NT2/D1 (cell line): Measurements from ENCODE around the gene WDFY3.
A peak's percentile ranks its signal among the peaks of the same experiment; 100 is the strongest.

Experiments
- DNase-seq: peaks from one replicate; pipeline ENCODE4 v3.0.0-alpha.2; 2011; ENCODE audit warnings: low read depth, low spot score
- H3K27me3 ChIP-seq: 2 replicates; pipeline ENCODE4 v1.6.0; 2011; ENCODE audit warnings: mild to moderate bottlenecking; ENCODE audit not compliant: insufficient read length, insufficient read depth
- H3K36me3 ChIP-seq: 2 replicates; pipeline ENCODE4 v1.6.1; 2011; ENCODE audit warnings: mild to moderate bottlenecking, low read length, mixed read lengths; ENCODE audit not compliant: insufficient read depth, insufficient read length
- H3K4me1 ChIP-seq: 2 replicates; pipeline ENCODE4 v1.5.1; 2011; ENCODE audit not compliant: insufficient read depth, insufficient read length
- H3K4me3 ChIP-seq: 2 replicates; pipeline ENCODE4 v1.5.1; 2011; ENCODE audit warnings: low read depth; ENCODE audit not compliant: insufficient read length
- H3K9ac ChIP-seq: 2 replicates; pipeline ENCODE4 v1.6.0; 2011; ENCODE audit warnings: low read depth; ENCODE audit not compliant: insufficient read length
- H3K9me3 ChIP-seq: 2 replicates; pipeline ENCODE4 v1.5.1; 2011; ENCODE audit warnings: mild to moderate bottlenecking, low read length; ENCODE audit not compliant: insufficient read depth
- SUZ12 ChIP-seq: IDR thresholded peaks from 2 replicates; pipeline ENCODE4 v1.6.1; 2011; ENCODE audit not compliant: insufficient read length, insufficient read depth; ENCODE audit errors: extremely low read depth
- YY1 ChIP-seq: IDR thresholded peaks from 2 replicates; pipeline ENCODE4 v1.6.1; 2011; ENCODE audit not compliant: insufficient read length, insufficient read depth
- ZNF274 ChIP-seq: IDR thresholded peaks from 2 replicates; pipeline ENCODE4 v1.6.1; 2011; ENCODE audit warnings: mild to moderate bottlenecking, low read depth, low read length

WDFY3 gene

GRCh38 chr4:84973856-84974255 is 7.4 kb upstream of the WDFY3 start:
- TF ChIP-seq SUZ12 (no peak), YY1 (no peak), ZNF274 (no peak)
- no peak for DNase-seq
- Histone ChIP-seq H3K36me3 (no peaks in the 10 kb centered on the region), H3K4me3 (no peak overlapping the region), H3K9me3 (no peaks in the 10 kb centered on the region), H3K4me1 (no peaks in the 10 kb centered on the region), H3K9ac (no peak overlapping the region), H3K27me3 (no peaks in the 10 kb centered on the region)

GRCh38 chr4:84971319-84971932 is 4.9 kb upstream of the WDFY3 start:
- Histone ChIP-seq H3K9ac (no peak overlapping the region), H3K27me3 (no peaks in the 10 kb centered on the region), H3K4me1 (no peaks in the 10 kb centered on the region), H3K9me3 (no peaks in the 10 kb centered on the region), H3K4me3 (no peak overlapping the region), H3K36me3 (no peaks in the 10 kb centered on the region)
- DNase-seq: no peak
- TF ChIP-seq SUZ12 (no peak), YY1 (no peak), ZNF274 (no peak)

DNA sequence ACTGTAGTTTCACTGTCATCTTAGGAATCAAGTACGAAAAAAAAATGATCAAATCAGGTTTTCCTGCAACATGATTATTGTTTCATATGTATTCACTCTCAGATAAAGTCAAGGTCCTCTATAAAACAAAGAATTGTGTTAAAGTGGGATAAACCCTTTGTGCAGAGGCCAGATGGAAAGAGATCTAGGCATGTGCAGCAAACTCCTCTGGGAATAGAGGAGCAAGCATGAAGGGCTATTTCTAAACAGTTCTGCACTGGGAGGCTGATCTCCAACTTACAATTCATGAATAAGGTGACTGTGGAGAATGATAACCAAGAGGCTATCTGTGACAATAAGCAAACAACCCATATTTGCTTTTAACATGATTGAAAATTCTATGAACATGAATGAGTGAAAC is 2.4 kb upstream of the WDFY3 start:
- no peak overlapping the region for H3K9ac ChIP-seq
- no peak for DNase-seq
- no peaks in the 10 kb centered on the region for H3K9me3 ChIP-seq
- no peak overlapping the region for H3K4me3 ChIP-seq
- H3K36me3 ChIP-seq: peaks cover 2% of the 10 kb centered on the region
- no peaks in the 10 kb centered on the region for H3K4me1 ChIP-seq
- H3K27me3 ChIP-seq: no peaks in the 10 kb centered on the region
- TF ChIP-seq SUZ12 (no peak), YY1 (no peak), ZNF274 (no peak)

- peaks cover 3% of the 10 kb centered on the region for H3K36me3 ChIP-seq
- H3K9me3 ChIP-seq: no peaks in the 10 kb centered on the region
- no peaks in the 10 kb centered on the region for H3K27me3 ChIP-seq
- H3K4me1 ChIP-seq: no peaks in the 10 kb centered on the region
- DNase-seq: no peak
- TF ChIP-seq SUZ12 (no peak), YY1 (no peak), ZNF274 (no peak)
- H3K9ac ChIP-seq: peak overlapping the region; percentile 86
- H3K4me3 ChIP-seq: peak overlapping the region; percentile 64
These were observed 777 bp upstream of the WDFY3 start for GRCh38 chr4:84967243-84967690.

GRCh38 chr4:84965553-84966381 is 723 bp downstream of the WDFY3 start:
- peak; percentile 11 for DNase-seq
- Histone ChIP-seq H3K4me3 (peak overlapping the region; percentile 64), H3K4me1 (no peaks in the 10 kb centered on the region), H3K9ac (peak overlapping the region; percentile 86), H3K9me3 (no peaks in the 10 kb centered on the region), H3K36me3 (peaks cover 3% of the 10 kb centered on the region), H3K27me3 (no peaks in the 10 kb centered on the region)
- TF ChIP-seq SUZ12: no peak

DNA sequence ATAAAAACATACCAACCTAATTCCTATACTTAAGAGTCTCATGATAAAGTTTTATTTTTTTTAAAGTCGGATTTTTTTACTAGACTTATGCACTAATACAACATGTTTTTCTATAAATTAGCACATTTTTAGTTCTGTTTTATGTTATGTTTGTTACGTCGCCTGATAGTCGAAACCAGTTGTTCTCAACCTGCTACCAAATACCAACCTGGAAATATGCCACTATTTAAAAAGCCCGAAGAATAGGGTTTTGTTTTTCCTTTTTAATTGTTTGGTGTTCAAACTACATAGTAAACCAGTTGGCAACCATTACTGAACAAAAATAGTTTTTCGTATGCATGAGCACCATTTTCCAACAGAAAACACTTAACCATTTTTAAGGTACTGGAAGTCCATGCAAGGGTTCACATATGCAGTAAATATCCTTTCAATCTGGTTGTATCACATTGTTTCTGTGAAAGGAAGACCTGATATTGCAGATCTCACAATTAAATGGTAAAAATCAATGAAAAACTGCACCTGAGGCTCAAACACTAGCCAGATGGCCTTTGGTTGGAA is 1.4 kb downstream of the WDFY3 start:
- Histone ChIP-seq H3K27me3 (no peaks in the 10 kb centered on the region), H3K4me1 (no peaks in the 10 kb centered on the region), H3K4me3 (peak overlapping the region; percentile 64), H3K36me3 (peaks cover 3% of the 10 kb centered on the region), H3K9ac (peak overlapping the region; percentile 86), H3K9me3 (no peaks in the 10 kb centered on the region)
- no peak for DNase-seq
- TF ChIP-seq SUZ12 (no peak), YY1 (no peak), ZNF274 (no peak)

DNA sequence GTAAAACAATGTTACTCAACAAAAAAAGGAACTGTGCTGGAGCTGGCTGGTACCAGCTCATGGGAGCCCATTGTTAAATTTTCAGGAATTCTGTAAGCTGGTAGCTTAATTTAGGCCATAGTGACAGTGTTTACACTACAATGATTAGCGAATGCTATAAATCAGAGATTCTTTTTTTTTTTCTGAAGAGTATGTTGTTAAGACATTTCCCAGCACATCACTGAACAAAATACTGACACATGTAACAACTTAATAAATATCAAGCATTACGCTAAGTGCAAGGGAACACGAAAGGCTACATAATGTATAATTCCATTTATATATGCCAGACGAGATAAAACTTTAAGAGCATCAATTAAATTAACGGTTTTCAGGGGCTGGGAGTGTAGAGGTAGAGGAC is 4.4 kb downstream of the WDFY3 start:
- no peaks in the 10 kb centered on the region for H3K27me3 ChIP-seq
- no peaks in the 10 kb centered on the region for H3K4me1 ChIP-seq
- H3K9ac ChIP-seq: no peak overlapping the region
- H3K4me3 ChIP-seq: no peak overlapping the region
- H3K9me3 ChIP-seq: no peaks in the 10 kb centered on the region
- H3K36me3 ChIP-seq: peaks cover 3% of the 10 kb centered on the region
- DNase-seq: no peak
- no peak for TF ChIP-seq ZNF274
- TF ChIP-seq SUZ12: no peak
- no peak for TF ChIP-seq YY1
